Fibroblast of mammary gland (primary cell): Measurements from ENCODE around the gene XCL1.
A peak's percentile ranks its signal among the peaks of the same experiment; 100 is the strongest.

Experiments used
- DNase-seq: peaks from one replicate; pipeline ENCODE4 v3.0.0-alpha.2; 2010; ENCODE audit warnings: low read depth
- H3K4me3 ChIP-seq: 2 replicates; pipeline ENCODE4 v1.5.1; 2011; ENCODE audit warnings: low read depth, mild to moderate bottlenecking, low read length, moderate library complexity; ENCODE audit not compliant: control insufficient read depth
- CTCF ChIP-seq: conservative IDR thresholded peaks from 2 replicates; pipeline ENCODE4 v1.5.1; 2011; ENCODE audit warnings: low read depth, low read length, inconsistent platforms; ENCODE audit not compliant: control insufficient read depth, insufficient read depth

The XCL1 gene

GRCh38 chr1:168615965-168616364, 39.6 kb downstream of the XCL1 start:
- DNase-seq = no peak
- H3K4me3 ChIP-seq = no peak overlapping the region
- no peak for TF ChIP-seq CTCF

- H3K4me3 ChIP-seq = no peak overlapping the region
- TF ChIP-seq CTCF = no peak
- DNase-seq = no peak
Observed at GRCh38 chr1:168617974-168618750, 41.8 kb downstream of the XCL1 start.

GRCh38 chr1:168618886-168619285, 42.5 kb downstream of the XCL1 start:
- no peak for TF ChIP-seq CTCF
- DNase-seq = no peak
- no peak overlapping the region for H3K4me3 ChIP-seq

- H3K4me3 ChIP-seq = no peak overlapping the region
- no peak for DNase-seq
- TF ChIP-seq CTCF = no peak
Observed at GRCh38 chr1:168621356-168621755, 45.0 kb downstream of the XCL1 start.

- H3K4me3 ChIP-seq = no peak overlapping the region
- TF ChIP-seq CTCF = peak; percentile 25
- DNase-seq = peak; percentile 94
Observed at GRCh38 chr1:168623003-168623828, 46.8 kb downstream of the XCL1 start.

GRCh38 chr1:168623831-168624230, 47.4 kb downstream of the XCL1 start:
- DNase-seq = peak; percentile 29
- no peak overlapping the region for H3K4me3 ChIP-seq
- no peak for TF ChIP-seq CTCF
